Dermis lymphatic vessel endothelial cell (primary cell): ENCODE results near the gene CNOT4. TPM values are rescaled to one million over a fixed set of nuclear protein-coding genes. Genes with fewer than 3 reads are reported as not detected.

Experiments
- total RNA-seq: library from RNA; depleted of rRNA; stranded (reverse); fragments of >200 nt; gene quantifications from 2 replicates; pipeline ENCODE4 v1.2.1, GENCODE V29; 2014

The CNOT4 gene
- total RNA-seq = 7.3 and 11.6 TPM in 2 replicates

GRCh38 chr7:135509839-135510591, at the start of gene CNOT4:
TSS of gene CNOT4 (minus strand) at chr7:135510102. CDS start at chr7:135438331, 71,771 bp downstream.

GRCh38 chr7:135557455-135558336, 47.8 kb upstream of the CNOT4 start, which contains the start of gene NUP205:
TSS of gene NUP205 (plus strand) at chr7:135557917. CDS start at chr7:135557945, 28 bp downstream.

Other genes with a start within 250 kb of the CNOT4 start
- 27.8 and 33.2 TPM in 2 replicates for gene NUP205, start 47.8 kb upstream of the CNOT4 start, total RNA-seq
- 7.4 and 10.1 TPM in 2 replicates for gene STMP1, start 152.4 kb upstream of the CNOT4 start, total RNA-seq
- not detected in 2 replicates for gene SLC13A4, start 218.1 kb upstream of the CNOT4 start, total RNA-seq
- gene FAM180A, start 238.7 kb upstream of the CNOT4 start, total RNA-seq = under 0.01 TPM in 1 of 2 replicates, not detected in the other